ENCODE data around the gene SORBS1.

SORBS1 gene

GRCh38 chr10:95279042-95279820, 281.9 kb downstream of the SORBS1 start:
- Histone ChIP-seq H3K4me3 (replicated peaks; ENCODE audit: insufficient read depth, low read length) (no peak overlapping the region), H3K27ac (replicated peaks) (no peak overlapping the region), H3K27me3 (ENCODE audit: insufficient read depth, poor library complexity, severe bottlenecking) (no peaks in the 10 kb centered on the region)
- TF ChIP-seq CTCF (IDR thresholded peaks at IDR 0.05; ENCODE audit: insufficient read depth, low read length) (no peak), GABPA (IDR thresholded peaks at IDR 0.05; ENCODE audit: low read depth) (no peak), POLR2AphosphoS5 (IDR thresholded peaks at IDR 0.05; ENCODE audit: low read depth) (no peak), SPI1 (IDR thresholded peaks at IDR 0.05; ENCODE audit: borderline replicate concordance, low read depth) (no peak)
- TF ChIP-seq, protein P1, sequence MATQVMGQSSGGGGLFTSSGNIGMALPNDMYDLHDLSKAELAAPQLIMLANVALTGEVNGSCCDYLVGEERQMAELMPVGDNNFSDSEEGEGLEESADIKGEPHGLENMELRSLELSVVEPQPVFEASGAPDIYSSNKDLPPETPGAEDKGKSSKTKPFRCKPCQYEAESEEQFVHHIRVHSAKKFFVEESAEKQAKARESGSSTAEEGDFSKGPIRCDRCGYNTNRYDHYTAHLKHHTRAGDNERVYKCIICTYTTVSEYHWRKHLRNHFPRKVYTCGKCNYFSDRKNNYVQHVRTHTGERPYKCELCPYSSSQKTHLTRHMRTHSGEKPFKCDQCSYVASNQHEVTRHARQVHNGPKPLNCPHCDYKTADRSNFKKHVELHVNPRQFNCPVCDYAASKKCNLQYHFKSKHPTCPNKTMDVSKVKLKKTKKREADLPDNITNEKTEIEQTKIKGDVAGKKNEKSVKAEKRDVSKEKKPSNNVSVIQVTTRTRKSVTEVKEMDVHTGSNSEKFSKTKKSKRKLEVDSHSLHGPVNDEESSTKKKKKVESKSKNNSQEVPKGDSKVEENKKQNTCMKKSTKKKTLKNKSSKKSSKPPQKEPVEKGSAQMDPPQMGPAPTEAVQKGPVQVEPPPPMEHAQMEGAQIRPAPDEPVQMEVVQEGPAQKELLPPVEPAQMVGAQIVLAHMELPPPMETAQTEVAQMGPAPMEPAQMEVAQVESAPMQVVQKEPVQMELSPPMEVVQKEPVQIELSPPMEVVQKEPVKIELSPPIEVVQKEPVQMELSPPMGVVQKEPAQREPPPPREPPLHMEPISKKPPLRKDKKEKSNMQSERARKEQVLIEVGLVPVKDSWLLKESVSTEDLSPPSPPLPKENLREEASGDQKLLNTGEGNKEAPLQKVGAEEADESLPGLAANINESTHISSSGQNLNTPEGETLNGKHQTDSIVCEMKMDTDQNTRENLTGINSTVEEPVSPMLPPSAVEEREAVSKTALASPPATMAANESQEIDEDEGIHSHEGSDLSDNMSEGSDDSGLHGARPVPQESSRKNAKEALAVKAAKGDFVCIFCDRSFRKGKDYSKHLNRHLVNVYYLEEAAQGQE (IDR thresholded peaks at IDR 0.05; ENCODE audit: insufficient replicate concordance, low read depth), result no peak
- DNase-seq (ENCODE audit: low read depth in 1 of 2, low spot score in 1 of 2), result no peak

- no peak overlapping the region for H3K4me3 ChIP-seq (replicated peaks; ENCODE audit: insufficient read depth, low read length)
- no peak for DNase-seq (ENCODE audit: low read depth in 1 of 2, low spot score in 1 of 2)
- TF ChIP-seq CTCF (IDR thresholded peaks at IDR 0.05; ENCODE audit: insufficient read depth, low read length), result no peak
- no peak for TF ChIP-seq POLR2AphosphoS5 (IDR thresholded peaks at IDR 0.05; ENCODE audit: low read depth)
- TF ChIP-seq GABPA (IDR thresholded peaks at IDR 0.05; ENCODE audit: low read depth), result no peak
- TF ChIP-seq, protein P1 (IDR thresholded peaks at IDR 0.05; ENCODE audit: insufficient replicate concordance, low read depth), result no peak
- TF ChIP-seq SPI1 (IDR thresholded peaks at IDR 0.05; ENCODE audit: borderline replicate concordance, low read depth), result no peak
- no peaks in the 10 kb centered on the region for H3K27me3 ChIP-seq (ENCODE audit: insufficient read depth, poor library complexity, severe bottlenecking)
- no peak overlapping the region for H3K27ac ChIP-seq (replicated peaks)
Measured at GRCh38 chr10:95278061-95278988, 282.8 kb downstream of the SORBS1 start.

GRCh38 chr10:95277614-95278013, 283.6 kb downstream of the SORBS1 start:
- DNase-seq (ENCODE audit: low read depth in 1 of 2, low spot score in 1 of 2), result no peak
- no peak overlapping the region for H3K4me3 ChIP-seq (replicated peaks; ENCODE audit: insufficient read depth, low read length)
- H3K27ac ChIP-seq (replicated peaks), result no peak overlapping the region
- H3K27me3 ChIP-seq (ENCODE audit: insufficient read depth, poor library complexity, severe bottlenecking), result no peaks in the 10 kb centered on the region
- TF ChIP-seq GABPA (IDR thresholded peaks at IDR 0.05; ENCODE audit: low read depth) (no peak), SPI1 (IDR thresholded peaks at IDR 0.05; ENCODE audit: borderline replicate concordance, low read depth) (no peak), POLR2AphosphoS5 (IDR thresholded peaks at IDR 0.05; ENCODE audit: low read depth) (no peak), CTCF (IDR thresholded peaks at IDR 0.05; ENCODE audit: insufficient read depth, low read length) (no peak)
- TF ChIP-seq, protein P1 (IDR thresholded peaks at IDR 0.05; ENCODE audit: insufficient replicate concordance, low read depth), result no peak
